Lung (tissue), 12 donors: ENCODE results near the gene COL4A1. TPM values are rescaled to one million over a fixed set of nuclear protein-coding genes. Genes with fewer than 3 reads are reported as not detected.

Experiments
- ATAC-seq: fragments of 200-7000 bp; cut with Tn5 transposase; one replicate; pipeline ENCODE4 v1.9.1; 2020; ENCODE audit warnings: moderate number of reproducible peaks; ENCODE audit not compliant: insufficient read depth, low FRiP score
- DNase-seq, 3 donors: peaks; one replicate each; pipeline ENCODE4 v3.0.0-alpha.2; 2013 to 2017
- H3K27ac ChIP-seq, 2 donors: one replicate each; pipeline ENCODE4 v1.5.1; 2013; ENCODE audit warnings: mild to moderate bottlenecking in 2 of 2, moderate library complexity in 2 of 2, control low read depth in 1 of 2, inconsistent platforms in 1 of 2, low read depth in 1 of 2, low read length in 1 of 2
- H3K27me3 ChIP-seq, 3 donors: one replicate each; pipeline ENCODE4 v1.5.1; 2013; ENCODE audit warnings: low read length in 2 of 3; ENCODE audit not compliant: control insufficient read depth in 3 of 3, insufficient read depth in 3 of 3
- H3K36me3 ChIP-seq, 4 donors: one replicate each; pipeline ENCODE4 v1.5.1; 2013; ENCODE audit warnings: low read length in 4 of 4, mild to moderate bottlenecking in 1 of 4, moderate library complexity in 1 of 4; ENCODE audit not compliant: control insufficient read depth in 4 of 4, insufficient read depth in 4 of 4
- H3K4me1 ChIP-seq, 5 donors: one replicate each; pipeline ENCODE4 v1.5.1; 2013; ENCODE audit warnings: low read length in 5 of 5, mild to moderate bottlenecking in 2 of 5, moderate library complexity in 1 of 5; ENCODE audit not compliant: control insufficient read depth in 5 of 5, insufficient read depth in 5 of 5
- H3K4me3 ChIP-seq: one replicate; pipeline ENCODE4 v1.5.1; 2013; ENCODE audit warnings: mild to moderate bottlenecking, control low read depth, moderate library complexity
- H3K9ac ChIP-seq, 2 donors: one replicate each; pipeline ENCODE4 v1.5.1; 2013; ENCODE audit warnings: low read length in 2 of 2, control low read depth in 1 of 2; ENCODE audit not compliant: insufficient read depth in 1 of 2
- H3K9me3 ChIP-seq, 4 donors: one replicate each; pipeline ENCODE4 v1.5.1; 2013; ENCODE audit warnings: low read length in 3 of 4, mild to moderate bottlenecking in 1 of 4, moderate library complexity in 1 of 4; ENCODE audit not compliant: control insufficient read depth in 4 of 4, insufficient read depth in 3 of 4
- WGBS, 2 donors: extraction: QIAGEN DNeasy Blood & Tissue Kit; methylation state at CpG; one replicate each; pipeline ENCODE4 v1.1.7; 2013; 5-methylcytosine and 5-hydroxymethylcytosine counted together
- polyA plus RNA-seq, 2 donors: library from polyadenylated mRNA; stranded (reverse); fragments of 200-250 nt; gene quantifications; one replicate each; pipeline ENCODE4 v1.2.1, GENCODE V29; 2013
- total RNA-seq, 2 donors: library from RNA; depleted of rRNA in 1 of 2; stranded (reverse); fragments of >200 nt in 1 of 2; gene quantifications; one replicate each; pipeline ENCODE4 v1.2.1, GENCODE V29; 2014 to 2021
- TF ChIP-seq, protein P1 (sequence below): IDR thresholded peaks from 2 replicates; pipeline ENCODE4 v1.5.1; 2012; ENCODE audit warnings: mild to moderate bottlenecking; ENCODE audit errors: control extremely low read depth, extremely low read depth
- donor health status: control.
- donor health status: control.
- donor health status: Bipolar disorder and iron deficiency.
- donor health status: healthy.
- donor health status: DM: yes; HTN: yes; CAD: no.

COL4A1 gene
- total and polyA plus RNA-seq, 4 donors: 114 to 1,051 (median 318) TPM

- no peak overlapping the region for H3K9ac ChIP-seq
- no peak overlapping the region for H3K4me3 ChIP-seq
Measured at GRCh38 chr13:110250258-110250891, 56.6 kb downstream of the COL4A1 start.

GRCh38 chr13:110249326-110249725 is 57.6 kb downstream of the COL4A1 start:
- no peaks in the 10 kb centered on the region for H3K27me3 ChIP-seq
- TF ChIP-seq, protein P1, sequence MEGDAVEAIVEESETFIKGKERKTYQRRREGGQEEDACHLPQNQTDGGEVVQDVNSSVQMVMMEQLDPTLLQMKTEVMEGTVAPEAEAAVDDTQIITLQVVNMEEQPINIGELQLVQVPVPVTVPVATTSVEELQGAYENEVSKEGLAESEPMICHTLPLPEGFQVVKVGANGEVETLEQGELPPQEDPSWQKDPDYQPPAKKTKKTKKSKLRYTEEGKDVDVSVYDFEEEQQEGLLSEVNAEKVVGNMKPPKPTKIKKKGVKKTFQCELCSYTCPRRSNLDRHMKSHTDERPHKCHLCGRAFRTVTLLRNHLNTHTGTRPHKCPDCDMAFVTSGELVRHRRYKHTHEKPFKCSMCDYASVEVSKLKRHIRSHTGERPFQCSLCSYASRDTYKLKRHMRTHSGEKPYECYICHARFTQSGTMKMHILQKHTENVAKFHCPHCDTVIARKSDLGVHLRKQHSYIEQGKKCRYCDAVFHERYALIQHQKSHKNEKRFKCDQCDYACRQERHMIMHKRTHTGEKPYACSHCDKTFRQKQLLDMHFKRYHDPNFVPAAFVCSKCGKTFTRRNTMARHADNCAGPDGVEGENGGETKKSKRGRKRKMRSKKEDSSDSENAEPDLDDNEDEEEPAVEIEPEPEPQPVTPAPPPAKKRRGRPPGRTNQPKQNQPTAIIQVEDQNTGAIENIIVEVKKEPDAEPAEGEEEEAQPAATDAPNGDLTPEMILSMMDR: no peak
- 84% methylated on average over 13 of the region's 13 CpGs for WGBS, 2 donors
- no peak for DNase-seq
- peak overlapping the region in 1 of 2 donors; percentile 76 for H3K27ac ChIP-seq
- no peaks in the 10 kb centered on the region for H3K9me3 ChIP-seq
- H3K4me3 ChIP-seq: no peak overlapping the region
- H3K9ac ChIP-seq: no peak overlapping the region
- H3K4me1 ChIP-seq: peaks cover 19 to 39% (median 27%) of the 10 kb centered on the region in 5 donors
- H3K36me3 ChIP-seq: no peaks in the 10 kb centered on the region
- ATAC-seq: no peak

More at GRCh38 chr13:110250258-110250891, 56.6 kb downstream of the COL4A1 start:
- TF ChIP-seq, protein P1: no peak
- Histone ChIP-seq H3K36me3 (no peaks in the 10 kb centered on the region), H3K27me3 (no peaks in the 10 kb centered on the region), H3K9me3 (peaks cover 0 to 2% (median 0%) of the 10 kb centered on the region in 4 donors), H3K27ac (peak overlapping the region; percentile 55 to 69), H3K4me1 (peaks cover 14 to 39% (median 22%) of the 10 kb centered on the region in 5 donors)
- 69 to 80% methylated on average over 10 of the region's 10 CpGs for WGBS, 2 donors
- DNase-seq (peak in 2 of 3 donors; percentile 73 to 83), ATAC-seq (peak; percentile 14)

DNA sequence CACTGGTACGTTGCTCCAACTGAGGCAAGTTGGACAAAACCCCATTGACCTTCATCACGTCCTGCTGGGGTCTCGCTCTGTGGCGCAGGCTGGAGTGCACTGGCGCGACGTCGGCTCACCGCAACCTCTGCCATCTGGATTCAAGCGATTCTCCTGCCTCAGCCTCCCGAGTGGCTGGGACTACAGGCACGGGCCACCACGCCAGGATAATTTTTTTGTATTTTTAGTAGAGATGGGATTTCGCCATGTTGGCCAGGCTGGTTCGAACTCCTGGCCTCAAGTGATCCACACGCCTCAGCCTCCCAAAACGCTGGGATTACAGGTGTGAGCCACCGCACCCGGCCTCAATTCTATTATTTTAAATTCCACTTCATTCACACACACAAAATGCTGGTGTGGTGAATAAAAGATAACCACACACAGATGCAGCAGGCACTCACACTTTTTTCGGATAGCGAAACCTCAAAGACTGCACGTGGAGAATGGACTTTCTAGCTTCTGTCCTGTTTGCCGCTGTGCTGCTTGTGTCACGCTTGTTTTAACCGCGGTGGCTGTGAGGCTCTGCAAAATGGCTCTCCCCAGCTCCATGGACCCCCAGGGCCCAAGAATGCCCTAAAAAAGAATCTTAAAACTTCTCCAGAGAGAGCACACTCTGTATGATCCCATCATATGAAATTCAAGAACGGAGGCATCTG is 58.4 kb downstream of the COL4A1 start:
- TF ChIP-seq, protein P1: no peak
- Histone ChIP-seq H3K4me1 (peaks cover 19 to 41% (median 25%) of the 10 kb centered on the region in 5 donors), H3K9me3 (no peaks in the 10 kb centered on the region), H3K36me3 (no peaks in the 10 kb centered on the region), H3K27ac (peak overlapping the region; percentile 43 to 76), H3K4me3 (no peak overlapping the region), H3K9ac (no peak overlapping the region), H3K27me3 (no peaks in the 10 kb centered on the region)
- DNase-seq: no peak
- whole genome bisulfite sequencing, 2 donors: 93 to 94% methylated on average over 27 of the region's 27 CpGs
- no peak for ATAC-seq
